IMR-90 (cell line): ENCODE results near the gene ASMTL. TPM values are rescaled to one million over a fixed set of nuclear protein-coding genes. Genes with fewer than 3 reads are reported as not detected.
"Not testable (repeated sequence)": the region's sequence is repeated elsewhere in the genome, so short reads cannot be mapped to it uniquely, and the experiment has no call there.

Experiments used
- ATAC-seq: fragments of 200-7000 bp; cut with Tn5 transposase; 2 replicates; pipeline ENCODE4 v1.9.1; 2020; ENCODE audit warnings: low read depth, mild to moderate bottlenecking, moderate library complexity
- BruUV-seq: library from RNA; stranded (reverse); fragments of 400-500 nt; replicated peaks from 2 replicates; lab custom pipeline; 2021; lab: Mats Ljungman, UMichigan
- CTCF ChIA-PET: fragments of 300-600 bp; formaldehyde crosslinking; extraction: SDS; loops from one replicate; lab custom pipeline; 2021; ENCODE audit warnings: antibody characterized with exemption; lab: Yijun Ruan, JAX
- POLR2A ChIA-PET: fragments of 300-600 bp; sonication (Branson Sonifier 250); formaldehyde crosslinking; loops from one replicate; lab custom pipeline; 2022; ENCODE audit warnings: antibody characterized with exemption; ENCODE audit not compliant: unreplicated experiment; lab: Charles Lee
- DNase-seq: peaks from one replicate; pipeline ENCODE4 v3.0.0; 2013
- H2AFZ ChIP-seq: replicated peaks from 2 replicates; pipeline ENCODE3; 2013; ENCODE audit warnings: low read length, mild to moderate bottlenecking; ENCODE audit not compliant: poor library complexity
- H2AK5ac ChIP-seq: 2 replicates; pipeline ENCODE4 v1.6.1; 2013; ENCODE audit warnings: low read depth, low read length, inconsistent platforms
- H2AK9ac ChIP-seq: replicated peaks from 2 replicates; pipeline ENCODE3; 2013; ENCODE audit warnings: mild to moderate bottlenecking, low read depth, low read length, moderate library complexity; ENCODE audit not compliant: poor library complexity
- H2BK120ac ChIP-seq: 2 replicates; pipeline ENCODE4 v1.6.1; 2013; ENCODE audit warnings: low read depth, low read length, inconsistent platforms
- H2BK15ac ChIP-seq: 3 replicates; pipeline ENCODE4 v1.6.1; 2013; ENCODE audit warnings: low read depth, low read length, inconsistent platforms
- H2BK20ac ChIP-seq: 2 replicates; pipeline ENCODE4 v1.6.1; 2013; ENCODE audit warnings: low read depth, mild to moderate bottlenecking, inconsistent platforms, low read length, moderate library complexity
- H2BK5ac ChIP-seq: 2 replicates; pipeline ENCODE4 v1.6.1; 2013; ENCODE audit warnings: mild to moderate bottlenecking, low read depth, low read length, inconsistent platforms; ENCODE audit not compliant: poor library complexity, severe bottlenecking
- H3K14ac ChIP-seq: replicated peaks from 2 replicates; pipeline ENCODE4 v1.6.1; 2013; ENCODE audit warnings: low read depth, low read length, inconsistent platforms
- H3K18ac ChIP-seq: 2 replicates; pipeline ENCODE4 v1.6.1; 2013; ENCODE audit warnings: low read depth, low read length, control low read depth
- H3K23ac ChIP-seq: 2 replicates; pipeline ENCODE4 v1.6.1; 2013; ENCODE audit warnings: low read depth, low read length, inconsistent platforms
- H3K27ac ChIP-seq: 2 replicates; pipeline ENCODE4 v1.5.1; 2013; ENCODE audit warnings: mild to moderate bottlenecking, control low read depth, low read length; ENCODE audit not compliant: insufficient read depth
- H3K27me3 ChIP-seq: 2 replicates; pipeline ENCODE4 v1.6.1; 2013; ENCODE audit warnings: low read length; ENCODE audit not compliant: control insufficient read depth, insufficient read depth
- H3K36me3 ChIP-seq: 2 replicates; pipeline ENCODE4 v1.6.1; 2013; ENCODE audit warnings: low read length, mixed read lengths; ENCODE audit not compliant: control insufficient read depth, insufficient read depth
- H3K4ac ChIP-seq: 2 replicates; pipeline ENCODE4 v1.6.1; 2013; ENCODE audit warnings: low read depth, low read length, inconsistent platforms
- H3K4me1 ChIP-seq: 2 replicates; pipeline ENCODE4 v1.6.1; 2013; ENCODE audit warnings: low read length, mixed read lengths; ENCODE audit not compliant: control insufficient read depth, insufficient read depth
- H3K4me2 ChIP-seq: 2 replicates; pipeline ENCODE4 v1.6.1; 2013; ENCODE audit warnings: low read depth, mild to moderate bottlenecking, control low read depth, low read length, moderate library complexity
- H3K4me3 ChIP-seq: 2 replicates; pipeline ENCODE4 v1.5.1; 2013; ENCODE audit warnings: low read depth, mild to moderate bottlenecking, control low read depth, low read length, moderate library complexity; ENCODE audit not compliant: insufficient read depth
- H3K56ac ChIP-seq: 2 replicates; pipeline ENCODE4 v1.6.1; 2013; ENCODE audit warnings: low read length, inconsistent platforms; ENCODE audit not compliant: insufficient read depth; ENCODE audit errors: extremely low read depth
- H3K79me1 ChIP-seq, 2 experiments: 2 replicates each; pipeline ENCODE4 v1.6.1; 2013; ENCODE audit warnings: low read length in 2 of 2, inconsistent platforms in 1 of 2, low read depth in 1 of 2
- H3K9ac ChIP-seq: 2 replicates; pipeline ENCODE4 v1.6.1; 2013; ENCODE audit warnings: low read depth, low read length, control low read depth
- H3K9me1 ChIP-seq: 2 replicates; pipeline ENCODE4 v1.6.1; 2013; ENCODE audit warnings: low read length, inconsistent platforms; ENCODE audit not compliant: insufficient read depth
- H3K9me3 ChIP-seq: 2 replicates; pipeline ENCODE4 v1.6.1; 2013; ENCODE audit warnings: low read length; ENCODE audit not compliant: control insufficient read depth, insufficient read depth
- H4K20me1 ChIP-seq: 2 replicates; pipeline ENCODE4 v1.6.1; 2013; ENCODE audit warnings: low read length, inconsistent platforms; ENCODE audit not compliant: insufficient read depth
- H4K5ac ChIP-seq: 2 replicates; pipeline ENCODE4 v1.6.1; 2013; ENCODE audit warnings: mild to moderate bottlenecking, low read depth, low read length, control low read depth
- H4K8ac ChIP-seq, 2 experiments: 2 replicates each; pipeline ENCODE4 v1.6.1; 2013; ENCODE audit warnings: low read depth in 2 of 2, low read length in 2 of 2, control low read depth in 1 of 2, inconsistent platforms in 1 of 2
- H4K91ac ChIP-seq: 2 replicates; pipeline ENCODE4 v1.6.1; 2013; ENCODE audit warnings: low read depth, low read length, inconsistent platforms; ENCODE audit not compliant: insufficient read depth
- WGBS, 2 experiments: methylation state at CpG; one replicate each; pipeline versions ENCODE4 v1.1.5 to v1.1.7; 2013; ENCODE audit warnings: missing lambda C conversion rate in 2 of 2; ENCODE audit not compliant: insufficient read length in 1 of 2; ENCODE audit errors: extremely low coverage in 2 of 2; 5-methylcytosine and 5-hydroxymethylcytosine counted together
- dilution Hi-C: fragments of 300-500 bp; cut with HindIII; formaldehyde crosslinking; loops from one replicate; pipeline ENCODE4 v1.14.3; 2018; ENCODE audit warnings: low sequenced_read_pairs; ENCODE audit not compliant: unreplicated experiment
- in situ Hi-C: fragments of 300-500 bp; cut with MboI; formaldehyde crosslinking; loops from 3 replicates; pipeline ENCODE4 v1.14.3; 2019; ENCODE audit warnings: low sequenced_read_pairs, inconsistent platforms, mixed read lengths
- intact Hi-C: fragments of 100-400 bp; cut with micrococcal nuclease; formaldehyde crosslinking; loops from 2 replicates; pipeline ENCODE4 v1.10.0; 2022
- polyA plus RNA-seq, 3 experiments: library from polyadenylated mRNA; depleted of rRNA; stranded (reverse); fragments of >200 nt; gene quantifications; 2 replicates each; pipeline ENCODE4 v1.2.3, GENCODE V29; 2012; ENCODE audit warnings: low replicate concordance in 1 of 3
- total RNA-seq: library from RNA; depleted of rRNA; stranded (reverse); fragments of >200 nt; gene quantifications from 2 replicates; pipeline ENCODE4 v1.2.3, GENCODE V29; 2012

The ASMTL gene
- total and polyA plus RNA-seq, 2 of the 4 experiments (the other 2 are of a cell fraction): 13.4 to 33.4 TPM

DNA sequence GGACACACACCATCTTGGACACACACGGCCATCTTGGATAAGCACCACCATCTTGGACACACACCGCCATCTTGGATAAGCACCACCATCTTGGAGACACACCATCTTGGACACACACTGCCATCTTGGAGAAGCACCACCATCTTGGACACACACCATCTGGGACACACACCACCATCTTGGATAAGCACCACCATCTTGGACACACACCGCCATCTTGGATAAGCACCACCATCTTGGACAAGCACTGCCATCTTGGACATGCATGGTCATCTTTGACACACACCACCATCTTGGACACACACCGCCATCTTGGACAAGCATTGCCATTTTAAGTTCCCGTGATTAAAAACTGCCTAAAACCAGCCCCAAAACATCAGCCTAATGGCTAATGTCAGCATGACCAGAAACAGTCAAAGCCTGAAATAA lies 4.1 kb downstream of the ASMTL start:
- H3K4me1 ChIP-seq, H3K23ac ChIP-seq, H3K9me3 ChIP-seq, POLR2A ChIA-PET, ATAC-seq, H4K8ac ChIP-seq, DNase-seq, in situ Hi-C loops, H4K5ac ChIP-seq, H3K27me3 ChIP-seq, H2BK5ac ChIP-seq, BruUV-seq, H2BK120ac ChIP-seq, H2BK15ac ChIP-seq, H2AFZ ChIP-seq, H3K9ac ChIP-seq, H2AK9ac ChIP-seq, H3K27ac ChIP-seq, H3K9me1 ChIP-seq, CTCF ChIA-PET, H2BK20ac ChIP-seq, H3K14ac ChIP-seq, dilution Hi-C loops, H3K4me3 ChIP-seq, H2AK5ac ChIP-seq, H4K91ac ChIP-seq, H3K4ac ChIP-seq, H3K56ac ChIP-seq, H3K18ac ChIP-seq, H4K20me1 ChIP-seq, H3K4me2 ChIP-seq, H3K36me3 ChIP-seq: not testable (repeated sequence)
- H3K79me1 ChIP-seq: peaks cover 20 to 42% of the 10 kb centered on the region in 2 experiments
- intact Hi-C loops: loop anchor here (10.0 kb wide), 1 partner anchor 54 kb away; the partner anchor contains the start of gene SLC25A6
- 100% methylated on average over 1 of the region's 5 CpGs; no CpG with 5 or more reads in 1 of the 2 experiments for WGBS, 2 experiments

DNA sequence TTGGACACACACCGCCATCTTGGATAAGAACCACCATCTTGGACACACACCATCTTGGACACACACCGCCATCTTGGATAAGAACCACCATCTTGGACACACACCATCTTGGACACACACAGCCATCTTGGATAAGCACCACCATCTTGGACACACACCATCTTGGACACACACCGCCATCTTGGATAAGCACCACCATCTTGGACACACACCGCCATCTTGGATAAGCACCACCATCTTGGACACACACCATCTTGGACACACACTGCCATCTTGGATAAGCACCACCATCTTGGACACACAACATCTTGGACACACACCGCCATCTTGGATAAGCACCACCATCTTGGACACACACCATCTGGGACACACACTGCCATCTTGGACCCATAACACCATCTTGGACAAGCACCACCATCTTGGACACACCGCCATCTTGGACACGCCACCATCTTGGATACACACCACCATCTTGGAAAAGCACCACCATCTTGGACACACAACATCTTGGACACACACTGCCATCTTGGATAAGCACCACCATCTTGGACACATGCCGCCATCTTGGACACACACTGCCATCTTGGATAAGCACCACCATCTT lies 4.6 kb downstream of the ASMTL start:
- H4K20me1 ChIP-seq, H3K23ac ChIP-seq, H3K4me1 ChIP-seq, H2AK5ac ChIP-seq, H4K91ac ChIP-seq, DNase-seq, H4K8ac ChIP-seq, H4K5ac ChIP-seq, H3K27ac ChIP-seq, H3K9me1 ChIP-seq, H3K9ac ChIP-seq, H2AFZ ChIP-seq, H3K4me2 ChIP-seq, H3K27me3 ChIP-seq, H3K9me3 ChIP-seq, H2BK120ac ChIP-seq, BruUV-seq, dilution Hi-C loops, H3K14ac ChIP-seq, POLR2A ChIA-PET, H3K36me3 ChIP-seq, H3K56ac ChIP-seq, CTCF ChIA-PET, in situ Hi-C loops, H3K4ac ChIP-seq, H3K4me3 ChIP-seq, H3K18ac ChIP-seq, H2AK9ac ChIP-seq, ATAC-seq, H2BK5ac ChIP-seq, H2BK15ac ChIP-seq, H2BK20ac ChIP-seq: not testable (repeated sequence)
- H3K79me1 ChIP-seq: peaks cover 20 to 42% of the 10 kb centered on the region in 2 experiments
- WGBS, 2 experiments: 95% methylated on average over 6 of the region's 8 CpGs; no CpG with 5 or more reads in 1 of the 2 experiments
- intact Hi-C loops: loop anchor here (10.0 kb wide), 1 partner anchor 53 kb away; the partner anchor contains the start of gene SLC25A6
